ENCODE data around the gene PDCD5.
"Not testable (repeated sequence)": the region's sequence is repeated elsewhere in the genome, so short reads cannot be mapped to it uniquely, and the experiment has no call there.

Gene PDCD5

GRCh38 chr19:32580901-32581704 is at the start of gene PDCD5:
TSS of gene PDCD5 (plus strand) at chr19:32581190. CDS start at chr19:32581262, 72 bp downstream.
- peak; percentile 48 to 97 (median 92) for DNase-seq

GRCh38 chr19:32532233-32532632 is 48.8 kb upstream of the PDCD5 start:
- no peak for DNase-seq

- DNase-seq = peak in 1 of 56 donors; percentile 1
Observed at GRCh38 chr19:32537580-32537979, 43.4 kb upstream of the PDCD5 start.

GRCh38 chr19:32539240-32539916 is 41.6 kb upstream of the PDCD5 start:
- no peak for DNase-seq

- DNase-seq = no peak
Observed at GRCh38 chr19:32540621-32541020, 40.4 kb upstream of the PDCD5 start.

GRCh38 chr19:32541376-32541775 is 39.6 kb upstream of the PDCD5 start:
- not testable (repeated sequence) for DNase-seq

- no peak for DNase-seq
Observed at GRCh38 chr19:32542477-32543108, 38.4 kb upstream of the PDCD5 start.

GRCh38 chr19:32543115-32543900 is 37.7 kb upstream of the PDCD5 start:
- DNase-seq = no peak

- no peak for DNase-seq
Observed at GRCh38 chr19:32544917-32545316, 36.1 kb upstream of the PDCD5 start.

- DNase-seq = no peak
Observed at GRCh38 chr19:32550666-32551065, 30.3 kb upstream of the PDCD5 start.

GRCh38 chr19:32555786-32556185 is 25.2 kb upstream of the PDCD5 start:
- DNase-seq = no peak

- no peak for DNase-seq
Observed at GRCh38 chr19:32558607-32559228, 22.3 kb upstream of the PDCD5 start.

GRCh38 chr19:32563761-32564160 is 17.2 kb upstream of the PDCD5 start:
- no peak for DNase-seq

GRCh38 chr19:32566246-32566830 is 14.7 kb upstream of the PDCD5 start:
- DNase-seq = no peak

GRCh38 chr19:32567486-32567885 is 13.5 kb upstream of the PDCD5 start:
- DNase-seq = no peak

- peak in 42 of 56 donors; percentile 1 to 76 (median 24) for DNase-seq
Observed at GRCh38 chr19:32570081-32570785, 10.8 kb upstream of the PDCD5 start.

GRCh38 chr19:32571471-32572075 is 9.4 kb upstream of the PDCD5 start:
- not testable (repeated sequence) for DNase-seq

- not testable (repeated sequence) for DNase-seq
Observed at GRCh38 chr19:32572700-32573491, 8.1 kb upstream of the PDCD5 start.

GRCh38 chr19:32573492-32573794 is 7.5 kb upstream of the PDCD5 start:
- peak in 3 of 56 donors; percentile 2 to 22 (median 19) for DNase-seq
